ENCODE results near the gene MEIS2.

Gene MEIS2

DNA sequence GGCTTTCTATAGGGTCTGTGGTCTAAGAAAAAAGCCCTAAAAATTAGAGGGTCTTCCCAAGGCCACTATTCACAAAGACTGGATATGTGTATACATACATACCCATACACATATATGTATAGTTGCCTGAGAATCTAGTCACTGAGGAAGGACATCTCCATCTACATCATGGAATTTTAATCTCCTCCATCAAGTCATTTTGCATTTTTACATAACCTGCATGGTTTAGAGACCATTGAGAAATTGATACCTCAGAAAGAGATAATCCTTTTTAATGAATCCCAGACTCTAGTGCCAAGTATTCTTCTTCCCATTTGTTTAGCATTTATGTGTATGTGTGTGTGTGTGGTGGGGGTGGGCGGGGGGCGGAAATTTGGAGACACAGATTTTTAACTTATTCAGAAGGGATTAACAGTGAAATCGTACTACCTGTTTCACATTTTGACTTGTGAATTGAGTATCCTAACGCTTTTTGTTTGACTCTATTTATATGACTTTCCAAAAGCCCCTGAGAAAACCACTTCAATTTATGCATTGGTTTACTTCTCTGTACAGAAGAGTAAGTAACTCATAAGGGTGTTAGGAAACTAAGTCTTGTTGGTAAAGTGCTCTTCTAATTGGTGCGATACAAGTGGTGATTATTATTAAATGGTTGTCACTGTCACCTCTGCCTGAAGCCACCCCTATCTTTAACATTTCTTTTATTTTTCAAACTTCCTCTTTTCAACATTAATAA is 166.9 kb downstream of the MEIS2 start:
- no peak for DNase-seq (ENCODE audit: low spot score)

DNA sequence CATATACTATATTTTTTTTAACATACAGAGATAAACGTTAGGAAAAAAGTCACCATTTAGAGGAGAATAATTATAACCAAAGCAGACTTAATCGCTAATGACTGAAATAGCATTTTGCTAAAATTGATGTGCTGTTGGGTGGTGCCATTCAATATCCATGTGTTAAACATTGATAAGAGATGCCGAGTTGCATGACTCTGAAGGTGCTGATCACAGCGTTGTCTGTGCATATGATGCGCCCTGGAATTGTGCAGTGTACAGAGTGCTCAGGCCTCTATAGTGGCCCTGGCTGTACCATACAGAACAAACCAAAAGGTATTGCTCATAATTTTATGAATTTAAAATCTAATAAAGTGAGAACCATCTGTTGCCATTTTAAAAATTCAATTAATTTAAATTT is 168.3 kb downstream of the MEIS2 start:
- no peak for DNase-seq (ENCODE audit: low spot score)

GRCh38 chr15:36931434-36931833 is 168.9 kb downstream of the MEIS2 start:
- no peak for DNase-seq (ENCODE audit: low spot score)

DNA sequence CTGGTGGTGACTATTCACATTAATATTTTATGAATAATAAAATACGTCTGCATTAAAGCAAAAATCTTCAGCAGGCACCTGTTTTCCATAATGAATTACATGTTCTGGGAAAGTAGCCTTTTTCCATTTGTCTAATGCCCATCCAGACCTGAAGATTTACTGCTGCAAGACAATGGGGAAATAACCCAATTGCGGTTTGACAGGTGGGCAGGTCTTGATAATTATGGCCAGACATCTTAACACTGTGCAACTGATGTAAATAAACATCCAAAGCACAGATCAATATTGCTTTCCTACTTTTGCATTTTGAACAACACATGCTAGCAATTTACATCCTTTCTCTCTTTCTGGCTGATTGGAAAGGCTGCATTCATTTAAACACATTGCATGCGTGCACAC is 173.9 kb downstream of the MEIS2 start:
- no peak for DNase-seq (ENCODE audit: low spot score)

DNA sequence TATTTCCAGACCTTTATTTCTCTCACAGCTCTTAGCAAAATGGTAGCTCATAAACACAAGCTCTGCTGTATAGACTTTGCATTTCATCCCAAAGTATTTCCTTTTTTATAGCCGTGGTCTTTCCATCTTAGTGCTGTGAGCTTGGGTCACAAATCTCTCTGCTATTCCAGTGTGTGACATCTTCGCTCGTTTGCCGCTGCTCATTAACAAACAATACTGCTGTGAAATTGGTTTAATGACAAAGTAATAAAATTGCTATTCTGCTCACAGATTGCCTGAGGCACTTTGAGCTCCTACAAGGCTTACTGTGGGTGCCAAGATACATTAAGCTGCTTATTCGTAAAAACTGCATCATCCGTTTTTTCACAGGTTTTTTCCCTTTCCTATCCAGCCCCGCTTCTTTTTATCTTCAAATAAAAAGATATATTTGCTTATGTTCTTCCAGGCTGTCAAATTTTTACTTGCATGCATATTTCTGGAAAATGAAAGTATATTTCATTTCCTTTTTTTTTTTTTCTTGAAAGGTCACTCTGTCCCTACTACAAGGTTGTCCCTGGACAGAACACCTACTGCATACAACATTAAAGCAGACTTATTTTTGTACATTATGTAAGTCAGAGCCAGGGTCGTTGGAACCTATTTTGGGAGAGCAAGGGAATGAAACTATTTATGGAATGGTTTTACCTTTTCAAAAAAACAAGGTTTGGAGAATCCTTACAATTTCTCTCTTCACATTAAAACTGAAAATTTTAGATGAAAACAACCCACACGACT is 174.5 kb downstream of the MEIS2 start:
- DNase-seq (ENCODE audit: low spot score): no peak

DNA sequence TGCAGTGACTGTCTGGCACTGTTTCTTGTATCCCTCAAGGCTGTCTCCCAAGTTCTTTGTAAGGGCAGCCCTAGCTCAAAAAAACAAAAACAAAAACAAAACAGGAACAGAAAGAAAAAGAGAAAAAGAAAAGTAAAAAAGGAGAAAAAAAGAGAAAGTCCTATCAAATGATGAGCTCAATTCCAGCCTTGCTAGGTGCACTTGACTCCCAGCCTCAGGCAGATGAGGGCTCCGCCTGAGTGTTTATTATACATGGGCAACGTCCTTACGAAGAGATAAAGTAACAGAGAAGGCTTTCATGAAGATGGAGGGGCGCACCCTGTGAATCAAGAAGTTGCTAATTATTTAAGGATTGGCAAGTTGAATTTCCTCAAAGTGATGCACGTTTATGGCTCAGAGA is 175.3 kb downstream of the MEIS2 start:
- no peak for DNase-seq (ENCODE audit: low spot score)

DNA sequence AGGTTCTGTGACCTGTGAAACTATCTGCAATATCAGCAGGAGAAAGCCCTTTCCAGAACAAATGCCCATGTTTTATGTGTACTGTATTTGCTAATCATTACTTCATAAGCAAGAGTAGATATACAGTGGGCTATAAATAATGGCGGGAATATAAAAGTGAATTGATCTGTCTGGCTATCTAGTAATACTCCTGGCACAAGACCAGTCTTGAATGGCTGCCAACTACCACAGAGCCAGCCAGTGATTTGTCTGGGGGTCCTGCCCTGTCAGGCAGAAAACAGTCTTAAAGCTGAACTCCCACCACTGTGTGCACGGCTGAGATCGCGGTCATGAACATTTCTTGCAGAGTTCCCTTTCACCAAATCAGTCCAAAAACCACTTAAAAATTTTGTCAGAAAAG is 176.3 kb downstream of the MEIS2 start:
- DNase-seq (ENCODE audit: low spot score): no peak

DNA sequence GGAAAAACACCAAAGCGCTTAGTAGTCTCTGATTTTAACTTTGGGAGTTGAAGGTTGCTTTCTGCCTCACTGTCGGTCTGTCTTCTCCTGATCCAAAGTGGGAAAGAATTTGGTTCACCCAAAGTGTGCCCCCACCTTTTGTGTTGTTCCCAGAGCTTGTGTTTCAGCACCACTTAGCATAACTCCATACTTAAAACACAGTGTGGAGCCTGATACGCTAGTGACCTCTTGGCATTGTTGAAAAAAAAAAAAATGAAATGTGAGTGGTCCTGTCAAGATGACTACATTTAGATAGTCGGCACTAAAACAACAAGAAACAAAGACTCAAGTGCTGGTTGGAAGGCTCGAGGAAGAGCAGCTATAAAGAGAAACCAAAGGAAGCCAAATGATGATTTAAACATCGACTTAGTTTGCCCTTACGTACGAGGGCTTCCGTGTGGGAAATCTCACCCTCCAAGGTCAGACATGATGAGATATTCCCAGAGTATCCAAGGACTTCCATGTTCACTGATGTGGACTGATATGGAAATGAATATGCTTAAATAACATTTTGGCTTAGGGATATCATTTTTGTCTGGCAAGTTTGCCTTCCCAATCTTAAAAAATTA is 178.8 kb downstream of the MEIS2 start:
- no peak for DNase-seq (ENCODE audit: low spot score)

DNA sequence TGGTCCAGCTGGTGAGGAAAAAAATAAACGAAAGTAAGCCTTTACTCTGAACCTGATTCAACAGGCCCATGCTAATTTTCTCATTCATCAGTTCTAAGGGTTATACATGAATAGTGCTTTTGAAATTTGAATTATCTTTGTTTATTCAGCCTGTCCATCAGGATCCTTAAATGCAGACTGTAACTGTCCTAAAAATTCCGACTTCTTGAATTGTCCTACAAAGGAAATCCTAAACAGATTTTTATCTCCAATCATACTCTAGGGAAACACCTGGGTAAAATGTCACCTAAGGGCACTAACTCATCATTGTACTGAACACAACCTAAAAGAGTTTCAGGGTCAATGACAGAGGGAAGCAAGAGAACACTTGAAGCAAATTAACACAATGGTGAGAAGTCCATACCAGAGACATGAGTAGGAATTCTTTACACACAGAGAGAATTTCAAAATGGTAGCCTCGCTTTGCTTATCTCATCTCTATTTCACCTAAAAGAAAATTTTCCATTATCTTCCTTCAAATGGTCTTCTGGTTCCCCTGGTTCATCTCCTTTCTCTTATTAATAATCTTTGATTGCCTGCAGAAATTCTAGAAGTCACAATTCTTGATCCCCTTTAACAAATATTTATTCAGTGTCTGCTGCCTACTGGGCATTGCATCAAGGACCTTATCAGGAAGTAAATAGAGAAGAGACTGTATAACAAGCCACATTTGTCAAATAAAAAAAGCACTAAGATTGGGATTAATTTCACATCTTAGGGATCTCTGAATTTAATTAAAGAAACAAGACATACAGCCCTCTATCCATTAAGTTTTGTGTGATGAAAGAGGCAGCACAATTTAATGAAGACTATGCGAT is 182.7 kb downstream of the MEIS2 start:
- no peak for DNase-seq (ENCODE audit: low spot score)

- DNase-seq (ENCODE audit: low spot score): no peak
These were observed 185.2 kb downstream of the MEIS2 start for GRCh38 chr15:36914960-36915808.

GRCh38 chr15:36914466-36914865 is 185.9 kb downstream of the MEIS2 start:
- no peak for DNase-seq (ENCODE audit: low spot score)

DNA sequence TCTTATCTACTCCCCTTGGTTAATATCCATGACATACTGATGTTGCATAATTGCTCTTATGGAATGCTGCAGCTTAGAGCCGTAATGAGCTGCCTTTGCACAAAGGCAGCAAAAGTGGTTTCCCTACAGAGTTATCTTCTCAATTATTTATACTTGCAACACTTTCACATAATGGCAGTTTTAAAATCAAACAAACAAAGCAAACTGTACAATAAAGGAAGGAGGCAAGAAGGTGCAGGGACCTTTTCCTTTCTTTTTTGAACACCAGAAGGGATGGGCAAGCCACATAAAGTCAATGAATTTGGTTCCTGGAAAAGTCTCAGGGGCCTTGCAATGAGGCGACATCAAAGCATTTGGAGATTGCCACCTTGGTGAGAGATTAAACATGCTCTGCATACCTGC is 188.0 kb downstream of the MEIS2 start:
- no peak for DNase-seq (ENCODE audit: low spot score)

- DNase-seq (ENCODE audit: low spot score): no peak
These were observed 188.9 kb downstream of the MEIS2 start for GRCh38 chr15:36911322-36911944.

GRCh38 chr15:36908991-36909390 is 191.4 kb downstream of the MEIS2 start:
- no peak for DNase-seq (ENCODE audit: low spot score)

DNA sequence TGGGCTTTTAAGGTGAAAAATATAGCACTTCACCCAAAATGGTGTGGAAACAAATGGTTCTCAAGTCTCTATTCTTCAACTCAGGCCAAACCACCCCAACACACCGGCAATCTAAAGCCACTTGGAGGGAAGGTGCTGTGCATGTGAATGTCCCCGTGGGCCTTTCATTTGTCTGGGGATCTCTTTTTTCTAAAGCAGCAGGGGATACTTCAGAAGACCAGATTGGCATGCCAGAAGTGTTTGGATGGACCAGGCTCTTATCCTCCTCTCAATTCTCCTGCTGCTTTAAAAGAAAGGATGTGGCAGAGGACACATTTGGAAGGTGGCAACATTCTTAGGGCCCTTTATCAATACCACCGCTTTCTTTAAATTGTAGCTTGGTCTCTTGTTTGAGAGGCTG is 193.1 kb downstream of the MEIS2 start:
- DNase-seq (ENCODE audit: low spot score): no peak

DNA sequence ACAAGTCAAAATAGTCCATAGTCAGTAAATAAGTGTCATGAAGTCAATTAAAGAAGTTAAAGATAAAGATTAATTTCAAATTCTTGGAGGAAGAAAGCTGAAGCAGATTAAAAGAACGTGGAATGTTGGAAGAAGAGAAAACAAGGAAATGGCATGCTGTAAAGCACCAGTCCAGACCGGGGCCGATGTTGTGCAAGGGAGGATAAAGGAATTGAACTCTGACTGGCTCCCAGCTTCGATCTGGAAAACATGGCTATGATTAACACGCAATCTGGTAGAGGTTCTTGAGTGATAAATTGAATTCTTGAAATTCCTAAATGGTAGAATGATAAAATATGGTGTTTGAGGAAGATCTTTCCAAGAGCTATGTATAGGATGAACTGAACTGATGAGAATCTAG is 194.4 kb downstream of the MEIS2 start:
- DNase-seq (ENCODE audit: low spot score): no peak

DNA sequence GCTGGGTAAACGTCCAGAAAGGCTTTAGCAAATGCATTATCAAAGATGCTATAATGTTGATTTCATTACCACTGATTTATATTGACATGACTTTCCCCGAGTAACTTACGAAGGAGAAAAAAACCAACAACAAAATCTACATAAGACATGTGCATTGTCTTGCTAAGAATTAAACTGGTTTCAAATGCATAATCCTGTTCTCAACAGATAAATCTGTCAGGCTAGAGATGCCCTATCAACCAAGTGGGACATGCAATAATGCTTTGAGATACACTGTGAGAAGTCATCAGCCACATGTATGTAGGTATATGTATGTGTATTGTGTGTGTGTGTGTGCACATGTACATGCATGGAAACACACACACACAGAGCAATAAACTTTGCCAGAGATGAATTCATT is 195.6 kb downstream of the MEIS2 start:
- DNase-seq (ENCODE audit: low spot score): no peak

DNA sequence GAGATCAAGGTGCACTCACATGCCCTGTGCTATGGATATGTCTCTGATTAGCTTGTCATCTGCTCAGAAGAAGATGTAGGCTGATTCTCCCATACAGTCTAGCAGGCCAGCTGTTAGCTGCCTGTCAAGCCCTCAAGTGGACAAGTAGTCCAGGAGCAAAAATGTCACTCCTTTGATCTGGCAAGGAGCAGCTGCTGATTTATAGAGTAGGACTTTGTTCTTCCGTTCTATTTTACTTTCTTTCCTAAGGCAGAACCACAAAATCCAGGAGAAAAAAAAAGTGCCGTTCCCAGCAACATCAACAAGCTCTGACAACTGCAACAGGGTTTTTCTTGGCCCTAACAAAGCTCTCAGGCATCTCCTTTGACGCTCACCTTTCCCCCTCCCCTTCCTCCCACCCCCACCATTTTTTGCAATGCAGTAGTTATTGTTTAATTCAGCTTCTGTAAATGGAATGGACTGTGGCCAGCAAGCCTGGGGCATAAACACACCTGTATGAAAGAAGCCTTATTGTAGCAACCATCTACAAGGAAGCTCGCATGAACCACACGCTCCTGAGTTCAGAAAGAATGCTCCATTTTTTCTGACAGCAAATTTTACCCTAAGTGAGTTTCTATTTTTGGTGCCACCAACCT is 196.3 kb downstream of the MEIS2 start:
- no peak for DNase-seq (ENCODE audit: low spot score)

- DNase-seq (ENCODE audit: low spot score): no peak
These were observed 197.2 kb downstream of the MEIS2 start for GRCh38 chr15:36903195-36903594.

DNA sequence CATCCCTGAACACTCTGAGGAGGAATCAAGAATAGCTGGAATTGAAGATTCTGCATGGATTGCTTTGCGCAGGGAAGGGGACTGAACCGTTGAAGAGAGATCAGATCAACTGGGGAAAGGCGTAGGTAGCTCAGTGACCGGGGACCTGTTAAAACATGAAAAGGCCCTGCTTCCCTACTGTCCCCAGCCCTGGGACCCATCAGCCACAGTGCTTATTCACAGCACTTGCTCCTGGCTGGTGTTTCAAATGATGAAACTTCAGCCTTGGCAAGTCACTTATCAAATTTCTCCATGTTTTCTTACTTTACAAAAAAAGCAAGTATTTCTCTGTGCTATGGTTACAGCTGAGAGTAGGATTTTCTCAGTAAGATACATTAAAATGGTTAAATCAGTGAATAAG is 199.3 kb downstream of the MEIS2 start:
- DNase-seq (ENCODE audit: low spot score): no peak

Data from NAMALWA (cell line).